HL-60 (cell line): ENCODE data around the gene SHISA8.

ENCODE experiments used
- DNase-seq, 2 experiments: peaks; one replicate each; pipeline ENCODE4 v3.0.0-alpha.2; 2010 to 2020; ENCODE audit warnings: low read depth in 1 of 2, low spot score in 1 of 2
- H3K27ac ChIP-seq: fragments of 250-450 bp; sonication (Bioruptor Pico); replicated peaks from 2 replicates; pipeline ENCODE4 v1.5.1; 2020; ENCODE audit warnings: mild to moderate bottlenecking, moderate library complexity
- H3K27me3 ChIP-seq: fragments of 250-450 bp; sonication (Bioruptor Pico); 2 replicates; pipeline ENCODE4 v1.5.1; 2021; ENCODE audit warnings: mild to moderate bottlenecking, moderate library complexity; ENCODE audit not compliant: insufficient read depth, poor library complexity, severe bottlenecking
- H3K4me3 ChIP-seq: replicated peaks from 2 replicates; pipeline ENCODE4 v1.5.1; 2011; ENCODE audit warnings: mild to moderate bottlenecking, control low read depth, low read length; ENCODE audit not compliant: insufficient read depth
- GABPA ChIP-seq: IDR thresholded peaks from 2 replicates; pipeline ENCODE4 v1.6.1; 2012; ENCODE audit warnings: low read depth
- POLR2AphosphoS5 ChIP-seq: IDR thresholded peaks from 2 replicates; pipeline ENCODE4 v1.6.1; 2012; ENCODE audit warnings: low read depth
- SPI1 ChIP-seq: IDR thresholded peaks from 2 replicates; pipeline ENCODE4 v1.6.1; 2012; ENCODE audit warnings: low read depth, mild to moderate bottlenecking, borderline replicate concordance
- microRNA-seq: library from miRNA; unstranded; fragments of <30 nt; microRNA quantifications from one replicate; pipeline ENCODE4, GENCODE V29; 2018
- TF ChIP-seq, protein P1 (sequence below): IDR thresholded peaks from one replicate; pipeline ENCODE4 v1.5.1; 2011; ENCODE audit warnings: low read length, control low read depth, inconsistent platforms; ENCODE audit not compliant: insufficient read depth
- TF ChIP-seq, protein P2 (sequence below): IDR thresholded peaks from 2 replicates; pipeline ENCODE4 v1.6.1; 2012; ENCODE audit warnings: low read depth; ENCODE audit not compliant: insufficient replicate concordance

SHISA8 gene

DNA sequence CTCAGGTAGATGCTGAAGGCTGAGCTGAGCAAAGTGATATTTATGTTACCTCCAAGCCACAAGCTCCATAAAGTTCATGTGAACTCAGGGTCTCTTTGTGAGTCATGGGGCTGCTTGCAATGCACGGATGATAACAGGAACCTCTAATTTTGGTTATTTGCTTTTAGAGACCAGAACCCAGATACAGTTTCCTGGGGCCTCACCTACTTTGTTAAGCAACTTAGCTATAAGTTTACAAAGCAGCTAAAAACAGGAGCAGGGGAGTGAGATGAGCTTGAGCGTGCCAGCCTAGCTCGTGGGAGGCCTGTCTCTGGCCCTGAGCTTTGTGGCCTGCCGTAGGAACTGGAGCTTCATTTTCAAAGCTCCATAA is 52.7 kb downstream of the SHISA8 start:
- TF ChIP-seq POLR2AphosphoS5 (no peak), SPI1 (no peak), GABPA (no peak)
- TF ChIP-seq, protein P1, sequence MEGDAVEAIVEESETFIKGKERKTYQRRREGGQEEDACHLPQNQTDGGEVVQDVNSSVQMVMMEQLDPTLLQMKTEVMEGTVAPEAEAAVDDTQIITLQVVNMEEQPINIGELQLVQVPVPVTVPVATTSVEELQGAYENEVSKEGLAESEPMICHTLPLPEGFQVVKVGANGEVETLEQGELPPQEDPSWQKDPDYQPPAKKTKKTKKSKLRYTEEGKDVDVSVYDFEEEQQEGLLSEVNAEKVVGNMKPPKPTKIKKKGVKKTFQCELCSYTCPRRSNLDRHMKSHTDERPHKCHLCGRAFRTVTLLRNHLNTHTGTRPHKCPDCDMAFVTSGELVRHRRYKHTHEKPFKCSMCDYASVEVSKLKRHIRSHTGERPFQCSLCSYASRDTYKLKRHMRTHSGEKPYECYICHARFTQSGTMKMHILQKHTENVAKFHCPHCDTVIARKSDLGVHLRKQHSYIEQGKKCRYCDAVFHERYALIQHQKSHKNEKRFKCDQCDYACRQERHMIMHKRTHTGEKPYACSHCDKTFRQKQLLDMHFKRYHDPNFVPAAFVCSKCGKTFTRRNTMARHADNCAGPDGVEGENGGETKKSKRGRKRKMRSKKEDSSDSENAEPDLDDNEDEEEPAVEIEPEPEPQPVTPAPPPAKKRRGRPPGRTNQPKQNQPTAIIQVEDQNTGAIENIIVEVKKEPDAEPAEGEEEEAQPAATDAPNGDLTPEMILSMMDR: no peak
- TF ChIP-seq, protein P2, sequence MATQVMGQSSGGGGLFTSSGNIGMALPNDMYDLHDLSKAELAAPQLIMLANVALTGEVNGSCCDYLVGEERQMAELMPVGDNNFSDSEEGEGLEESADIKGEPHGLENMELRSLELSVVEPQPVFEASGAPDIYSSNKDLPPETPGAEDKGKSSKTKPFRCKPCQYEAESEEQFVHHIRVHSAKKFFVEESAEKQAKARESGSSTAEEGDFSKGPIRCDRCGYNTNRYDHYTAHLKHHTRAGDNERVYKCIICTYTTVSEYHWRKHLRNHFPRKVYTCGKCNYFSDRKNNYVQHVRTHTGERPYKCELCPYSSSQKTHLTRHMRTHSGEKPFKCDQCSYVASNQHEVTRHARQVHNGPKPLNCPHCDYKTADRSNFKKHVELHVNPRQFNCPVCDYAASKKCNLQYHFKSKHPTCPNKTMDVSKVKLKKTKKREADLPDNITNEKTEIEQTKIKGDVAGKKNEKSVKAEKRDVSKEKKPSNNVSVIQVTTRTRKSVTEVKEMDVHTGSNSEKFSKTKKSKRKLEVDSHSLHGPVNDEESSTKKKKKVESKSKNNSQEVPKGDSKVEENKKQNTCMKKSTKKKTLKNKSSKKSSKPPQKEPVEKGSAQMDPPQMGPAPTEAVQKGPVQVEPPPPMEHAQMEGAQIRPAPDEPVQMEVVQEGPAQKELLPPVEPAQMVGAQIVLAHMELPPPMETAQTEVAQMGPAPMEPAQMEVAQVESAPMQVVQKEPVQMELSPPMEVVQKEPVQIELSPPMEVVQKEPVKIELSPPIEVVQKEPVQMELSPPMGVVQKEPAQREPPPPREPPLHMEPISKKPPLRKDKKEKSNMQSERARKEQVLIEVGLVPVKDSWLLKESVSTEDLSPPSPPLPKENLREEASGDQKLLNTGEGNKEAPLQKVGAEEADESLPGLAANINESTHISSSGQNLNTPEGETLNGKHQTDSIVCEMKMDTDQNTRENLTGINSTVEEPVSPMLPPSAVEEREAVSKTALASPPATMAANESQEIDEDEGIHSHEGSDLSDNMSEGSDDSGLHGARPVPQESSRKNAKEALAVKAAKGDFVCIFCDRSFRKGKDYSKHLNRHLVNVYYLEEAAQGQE: no peak
- H3K4me3 ChIP-seq: no peak overlapping the region
- H3K27ac ChIP-seq: peak overlapping the region; percentile 69
- H3K27me3 ChIP-seq: no peaks in the 10 kb centered on the region
- peak; percentile 50 to 74 for DNase-seq

Small RNA genes within 50 kb of the gene (microRNA-seq; reads per million reads assigned to microRNA genes)
- gene MIR33A: 804 reads per million, percentile 86 among the genes with 10 or more reads in this experiment
